ENCODE data around the gene STK24. TPM values are rescaled to one million over a fixed set of nuclear protein-coding genes. Genes with fewer than 3 reads are reported as not detected.

The STK24 gene
- total and polyA plus RNA-seq, 10 of the 15 experiments (the other 5 are each of a cell fraction or from before 2014, with no cell fraction given) = 7.5 to 115 (median 52.9) TPM

- ATAC-seq = no peak
- Histone ChIP-seq H3K4me1 (ENCODE audit: control insufficient read depth, insufficient read depth, low read length) (no peaks in the 10 kb centered on the region), H3K9ac (ENCODE audit: control insufficient read depth, insufficient read depth, low read length) (no peak overlapping the region), H3K4me2 (ENCODE audit: control insufficient read depth, insufficient read depth) (no peak overlapping the region), H3K79me2 (ENCODE audit: control insufficient read depth, insufficient read depth, low read length) (no peaks in the 10 kb centered on the region), H2AFZ (ENCODE audit: control insufficient read depth, low read depth, low read length) (no peak overlapping the region), H3K27ac (ENCODE audit: control insufficient read depth, insufficient read depth) (no peak overlapping the region), H3K27me3 (replicated peaks in 1 of 2; ENCODE audit: control insufficient read depth in 2 of 2, insufficient read depth in 2 of 2, low read length in 1 of 2) (no peaks in the 10 kb centered on the region; a peak in 1 of 4 replicates), H4K20me1 (ENCODE audit: control insufficient read depth, insufficient read depth) (no peaks in the 10 kb centered on the region), H3K4me3 (no peak overlapping the region), H3K9me3 (replicated peaks; ENCODE audit: control insufficient read depth, insufficient read depth, low read length) (no peaks in the 10 kb centered on the region), H3K36me3 (ENCODE audit: control insufficient read depth in 2 of 2, insufficient read depth in 2 of 2, low read length in 1 of 2) (no peaks in the 10 kb centered on the region)
- no peak for FAIRE-seq
- ChIA-PET RAD21 (ENCODE audit: unreplicated experiment) (no interaction called here), CTCF (no interaction called here), SMC1A (ENCODE audit: uncharacterized antibody, unreplicated experiment) (no interaction called here), POLR2A (no interaction called here)
- in situ Hi-C loops (cut with MboI) = no loop called here
- BruUV-seq (replicated peaks) = no TSS peak
- WGBS (ENCODE audit: insufficient coverage, insufficient replicate concordance, low lambda C conversion rate, missing lambda C conversion rate) = 31% methylated on average over 6 of the region's 6 CpGs
- DNase-seq (ENCODE audit: low read depth, low spot score) = no peak
- intact Hi-C loops (cut with micrococcal nuclease; ENCODE audit: unreplicated experiment) = no loop called here
- TF ChIP-seq NKRF (conservative IDR thresholded peaks at IDR 0.05) = no peak
- TF ChIP-seq NR2F1 (conservative IDR thresholded peaks at IDR 0.05) = no peak
- no peak for TF ChIP-seq CEBPZ (IDR thresholded peaks at IDR 0.05; ENCODE audit: low read depth, low read length)
- TF ChIP-seq STAT1 (conservative IDR thresholded peaks at IDR 0.05) = no peak
- no peak for TF ChIP-seq ZNF592 (IDR thresholded peaks at IDR 0.05)
- no peak for TF ChIP-seq DPF2 (IDR thresholded peaks at IDR 0.05)
- TF ChIP-seq IKZF1 (conservative IDR thresholded peaks at IDR 0.05) = no peak
- no peak for TF ChIP-seq BCL3 (IDR thresholded peaks at IDR 0.05; ENCODE audit: borderline replicate concordance, insufficient read depth, low read depth, low read length, poor library complexity, severe bottlenecking)
- no peak for TF ChIP-seq ZSCAN29 (IDR thresholded peaks at IDR 0.05)
- TF ChIP-seq KLF5 (IDR thresholded peaks at IDR 0.05; ENCODE audit: partially characterized antibody) = no peak
- no peak for TF ChIP-seq CHD2 (IDR thresholded peaks at IDR 0.05; ENCODE audit: borderline replicate concordance, low read depth, low read length)
- no peak for TF ChIP-seq IKZF2 (IDR thresholded peaks at IDR 0.05)
Measured at GRCh38 chr13:98420554-98421175, 156.2 kb downstream of the STK24 start.
